ENCODE measurements around the gene CAPN15. TPM values are rescaled to one million over a fixed set of nuclear protein-coding genes. Genes with fewer than 3 reads are reported as not detected.

Gene CAPN15
- total and polyA plus RNA-seq, 9 of the 15 experiments (the other 6 are each of a cell fraction or from before 2014, with no cell fraction given), result 0.62 to 111 (median 14.2) TPM

DNA sequence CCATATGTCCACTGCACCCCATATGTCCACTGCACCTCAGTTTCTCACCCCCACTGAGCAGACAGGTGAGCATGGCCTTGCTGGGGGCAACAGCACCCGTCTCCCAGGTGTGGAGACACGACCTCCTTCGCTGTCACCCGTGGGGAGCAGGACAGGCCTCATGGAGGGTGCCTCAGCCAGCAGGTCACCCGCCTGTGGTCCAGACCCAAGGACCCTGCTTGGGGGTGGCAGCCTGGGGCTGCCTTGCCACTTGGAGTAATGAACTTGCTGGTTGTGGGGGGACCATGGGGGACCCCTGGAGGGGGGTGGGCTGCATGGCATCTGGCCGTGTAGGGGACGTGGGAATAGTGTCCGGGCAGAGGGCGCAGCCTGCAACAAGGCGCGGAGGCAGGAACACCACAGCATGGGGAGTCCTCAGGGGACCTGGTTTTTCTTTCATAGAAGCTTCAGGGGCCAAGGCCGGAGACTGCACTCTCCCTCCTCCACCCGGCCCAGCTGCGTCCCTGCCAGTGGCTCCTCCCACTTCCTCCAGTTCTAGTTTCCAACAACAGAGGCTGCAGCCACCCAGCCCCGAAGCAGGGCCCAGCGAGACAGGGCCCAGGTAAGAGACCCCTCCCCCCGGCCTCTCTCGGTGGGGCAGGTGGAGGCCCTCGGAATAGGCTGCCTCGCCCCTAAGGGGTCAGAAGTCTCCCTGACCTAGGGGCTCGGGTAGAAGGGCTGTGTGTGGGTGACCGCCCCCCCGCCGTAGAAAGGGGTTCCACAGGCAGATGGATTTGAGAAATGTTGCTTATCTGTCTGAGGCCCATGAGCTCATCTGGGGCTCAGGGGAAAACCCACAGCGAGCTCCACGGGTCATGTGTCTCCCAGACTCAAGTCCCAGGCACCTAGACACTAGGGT lies 39.2 kb downstream of the CAPN15 start, which contains the start of gene NHLRC4 (continued):
- TF ChIP-seq CEBPG (CRISPR knock-in tag; IDR thresholded peaks at IDR 0.05) (no peak), CEBPG (tag; conservative IDR thresholded peaks at IDR 0.05 in 1 of 2, IDR thresholded peaks at IDR 0.05 in 1 of 2) (no peak), SMC3 (conservative IDR thresholded peaks at IDR 0.05; ENCODE audit: insufficient read depth, low read depth, low read length) (no peak), CREM (IDR thresholded peaks at IDR 0.05; ENCODE audit: low read depth) (no peak), NFYB (IDR thresholded peaks at IDR 0.05; ENCODE audit: extremely low read depth, insufficient read length) (no peak), HDAC8 (tag; IDR thresholded peaks at IDR 0.05) (peak; percentile 38; the same call in 1 of the 2 replicates), CBFA2T3 (IDR thresholded peaks at IDR 0.05) (peak; percentile 77), ZNF778 (CRISPR knock-in tag; IDR thresholded peaks at IDR 0.05) (no peak), SIN3B (IDR thresholded peaks at IDR 0.05; ENCODE audit: low read depth) (no peak), ZNF316 (IDR thresholded peaks at IDR 0.05) (no peak), MCM5 (IDR thresholded peaks at IDR 0.05; ENCODE audit: low read depth) (no peak), MTA1 (IDR thresholded peaks at IDR 0.05; ENCODE audit: borderline replicate concordance) (peak; percentile 82), HDAC6 (IDR thresholded peaks at IDR 0.05; ENCODE audit: low read depth, low read length) (no peak), ZNF41 (CRISPR knock-in tag; conservative IDR thresholded peaks at IDR 0.05) (no peak; the same call in 1 of the 2 replicates), ZNF134 (CRISPR knock-in tag; conservative IDR thresholded peaks at IDR 0.05) (no peak), ZNF589 (CRISPR knock-in tag; IDR thresholded peaks at IDR 0.05; ENCODE audit: low read depth) (no peak), EP400 (IDR thresholded peaks at IDR 0.05) (peak; percentile 84), THRAP3 (IDR thresholded peaks at IDR 0.05; ENCODE audit: borderline replicate concordance) (no peak), HIVEP1 (CRISPR knock-in tag; IDR thresholded peaks at IDR 0.05) (no peak)
- TF ChIP-seq, protein P1, sequence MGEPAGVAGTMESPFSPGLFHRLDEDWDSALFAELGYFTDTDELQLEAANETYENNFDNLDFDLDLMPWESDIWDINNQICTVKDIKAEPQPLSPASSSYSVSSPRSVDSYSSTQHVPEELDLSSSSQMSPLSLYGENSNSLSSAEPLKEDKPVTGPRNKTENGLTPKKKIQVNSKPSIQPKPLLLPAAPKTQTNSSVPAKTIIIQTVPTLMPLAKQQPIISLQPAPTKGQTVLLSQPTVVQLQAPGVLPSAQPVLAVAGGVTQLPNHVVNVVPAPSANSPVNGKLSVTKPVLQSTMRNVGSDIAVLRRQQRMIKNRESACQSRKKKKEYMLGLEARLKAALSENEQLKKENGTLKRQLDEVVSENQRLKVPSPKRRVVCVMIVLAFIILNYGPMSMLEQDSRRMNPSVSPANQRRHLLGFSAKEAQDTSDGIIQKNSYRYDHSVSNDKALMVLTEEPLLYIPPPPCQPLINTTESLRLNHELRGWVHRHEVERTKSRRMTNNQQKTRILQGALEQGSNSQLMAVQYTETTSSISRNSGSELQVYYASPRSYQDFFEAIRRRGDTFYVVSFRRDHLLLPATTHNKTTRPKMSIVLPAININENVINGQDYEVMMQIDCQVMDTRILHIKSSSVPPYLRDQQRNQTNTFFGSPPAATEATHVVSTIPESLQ (CRISPR knock-in tag; IDR thresholded peaks at IDR 0.05), result no peak
- TF ChIP-seq, protein P2, sequence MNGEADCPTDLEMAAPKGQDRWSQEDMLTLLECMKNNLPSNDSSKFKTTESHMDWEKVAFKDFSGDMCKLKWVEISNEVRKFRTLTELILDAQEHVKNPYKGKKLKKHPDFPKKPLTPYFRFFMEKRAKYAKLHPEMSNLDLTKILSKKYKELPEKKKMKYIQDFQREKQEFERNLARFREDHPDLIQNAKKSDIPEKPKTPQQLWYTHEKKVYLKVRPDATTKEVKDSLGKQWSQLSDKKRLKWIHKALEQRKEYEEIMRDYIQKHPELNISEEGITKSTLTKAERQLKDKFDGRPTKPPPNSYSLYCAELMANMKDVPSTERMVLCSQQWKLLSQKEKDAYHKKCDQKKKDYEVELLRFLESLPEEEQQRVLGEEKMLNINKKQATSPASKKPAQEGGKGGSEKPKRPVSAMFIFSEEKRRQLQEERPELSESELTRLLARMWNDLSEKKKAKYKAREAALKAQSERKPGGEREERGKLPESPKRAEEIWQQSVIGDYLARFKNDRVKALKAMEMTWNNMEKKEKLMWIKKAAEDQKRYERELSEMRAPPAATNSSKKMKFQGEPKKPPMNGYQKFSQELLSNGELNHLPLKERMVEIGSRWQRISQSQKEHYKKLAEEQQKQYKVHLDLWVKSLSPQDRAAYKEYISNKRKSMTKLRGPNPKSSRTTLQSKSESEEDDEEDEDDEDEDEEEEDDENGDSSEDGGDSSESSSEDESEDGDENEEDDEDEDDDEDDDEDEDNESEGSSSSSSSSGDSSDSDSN (IDR thresholded peaks at IDR 0.05; ENCODE audit: borderline replicate concordance in 1 of 2, low read depth in 2 of 2, low read length in 2 of 2), result peak; percentile 24 to 37; a peak in 1 of 4 replicates
- TF ChIP-seq, protein P3, sequence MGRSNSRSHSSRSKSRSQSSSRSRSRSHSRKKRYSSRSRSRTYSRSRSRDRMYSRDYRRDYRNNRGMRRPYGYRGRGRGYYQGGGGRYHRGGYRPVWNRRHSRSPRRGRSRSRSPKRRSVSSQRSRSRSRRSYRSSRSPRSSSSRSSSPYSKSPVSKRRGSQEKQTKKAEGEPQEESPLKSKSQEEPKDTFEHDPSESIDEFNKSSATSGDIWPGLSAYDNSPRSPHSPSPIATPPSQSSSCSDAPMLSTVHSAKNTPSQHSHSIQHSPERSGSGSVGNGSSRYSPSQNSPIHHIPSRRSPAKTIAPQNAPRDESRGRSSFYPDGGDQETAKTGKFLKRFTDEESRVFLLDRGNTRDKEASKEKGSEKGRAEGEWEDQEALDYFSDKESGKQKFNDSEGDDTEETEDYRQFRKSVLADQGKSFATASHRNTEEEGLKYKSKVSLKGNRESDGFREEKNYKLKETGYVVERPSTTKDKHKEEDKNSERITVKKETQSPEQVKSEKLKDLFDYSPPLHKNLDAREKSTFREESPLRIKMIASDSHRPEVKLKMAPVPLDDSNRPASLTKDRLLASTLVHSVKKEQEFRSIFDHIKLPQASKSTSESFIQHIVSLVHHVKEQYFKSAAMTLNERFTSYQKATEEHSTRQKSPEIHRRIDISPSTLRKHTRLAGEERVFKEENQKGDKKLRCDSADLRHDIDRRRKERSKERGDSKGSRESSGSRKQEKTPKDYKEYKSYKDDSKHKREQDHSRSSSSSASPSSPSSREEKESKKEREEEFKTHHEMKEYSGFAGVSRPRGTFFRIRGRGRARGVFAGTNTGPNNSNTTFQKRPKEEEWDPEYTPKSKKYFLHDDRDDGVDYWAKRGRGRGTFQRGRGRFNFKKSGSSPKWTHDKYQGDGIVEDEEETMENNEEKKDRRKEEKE (IDR thresholded peaks at IDR 0.05; ENCODE audit: borderline replicate concordance in 1 of 2, control insufficient read depth in 1 of 2, low read depth in 2 of 2, low read length in 1 of 2), result no peak

Data from K562 (cell line).